HepG2 (cell line): ENCODE measurements around the gene TTC39B. TPM values are rescaled to one million over a fixed set of nuclear protein-coding genes. Genes with fewer than 3 reads are reported as not detected.
A peak's percentile ranks its signal among the peaks of the same experiment; 100 is the strongest.

ENCODE experiments used
- CAMTA2 ChIP-seq: sonication (generic); formaldehyde crosslinking; IDR thresholded peaks from 2 replicates; pipeline ENCODE4 v1.4.0; 2020; ENCODE audit warnings: mild to moderate bottlenecking, missing genetic modification reagents, borderline replicate concordance
- ELF3 ChIP-seq: IDR thresholded peaks from 2 replicates; pipeline ENCODE4 v1.6.1; 2016; ENCODE audit warnings: missing genetic modification reagents, missing compliant biosample characterization
- HDAC2 ChIP-seq: sonication (generic); formaldehyde crosslinking; IDR thresholded peaks from 2 replicates; pipeline ENCODE4 v1.4.0; 2020; ENCODE audit warnings: missing genetic modification reagents
- HNF4A ChIP-seq: sonication (generic); formaldehyde crosslinking; IDR thresholded peaks from 2 replicates; pipeline ENCODE4 v1.4.0; 2020; ENCODE audit warnings: missing genetic modification reagents
- KAT8 ChIP-seq: IDR thresholded peaks from 2 replicates; pipeline ENCODE4 v1.6.1; 2016; ENCODE audit warnings: missing genetic modification reagents, missing compliant biosample characterization
- KDM5B ChIP-seq: sonication (generic); formaldehyde crosslinking; IDR thresholded peaks from 2 replicates; pipeline ENCODE4 v1.4.0; 2020; ENCODE audit warnings: missing genetic modification reagents, mild to moderate bottlenecking, borderline replicate concordance
- KMT2B ChIP-seq: IDR thresholded peaks from 2 replicates; pipeline ENCODE4 v1.6.1; 2016; ENCODE audit warnings: missing genetic modification reagents, missing compliant biosample characterization
- MIXL1 ChIP-seq: IDR thresholded peaks from 2 replicates; pipeline ENCODE4 v1.6.1; 2016
- MLLT10 ChIP-seq: sonication (generic); formaldehyde crosslinking; IDR thresholded peaks from 2 replicates; pipeline ENCODE4 v1.4.0; 2020; ENCODE audit warnings: missing genetic modification reagents
- RBM39 ChIP-seq: fragments of 200-400 bp; formaldehyde crosslinking; IDR thresholded peaks from one replicate; pipeline ENCODE4 v1.6.1; 2018; ENCODE audit warnings: antibody characterized with exemption, mild to moderate bottlenecking, low read depth, low read length; ENCODE audit not compliant: poor library complexity, severe bottlenecking
- RXRB ChIP-seq: IDR thresholded peaks from 2 replicates; pipeline ENCODE4 v1.6.1; 2016; ENCODE audit warnings: borderline replicate concordance, missing genetic modification reagents, missing compliant biosample characterization
- SAFB2 ChIP-seq: sonication (generic); formaldehyde crosslinking; IDR thresholded peaks from 2 replicates; pipeline ENCODE4 v1.5.1; 2020; ENCODE audit warnings: missing genetic modification reagents, low read depth, mild to moderate bottlenecking, borderline replicate concordance
- SOX13 ChIP-seq, 3 experiments: fragments of 450-650 bp in 1 of 3; sonication (generic) in 1 of 3; formaldehyde crosslinking in 1 of 3; IDR thresholded peaks in 2 of 3; conservative IDR thresholded peaks in 1 of 3; 2 replicates each; pipeline versions ENCODE4 v1.5.0 to v1.6.1; 2016 to 2020; ENCODE audit warnings: antibody characterized with exemption in 1 of 3, mild to moderate bottlenecking in 1 of 3, missing compliant biosample characterization in 1 of 3, missing genetic modification reagents in 1 of 3, moderate library complexity in 1 of 3
- SOX5 ChIP-seq: IDR thresholded peaks from 2 replicates; pipeline ENCODE4 v1.6.1; 2016; ENCODE audit warnings: borderline replicate concordance
- STAG1 ChIP-seq: sonication (generic); formaldehyde crosslinking; IDR thresholded peaks from 2 replicates; pipeline ENCODE4 v1.4.0; 2020; ENCODE audit warnings: missing genetic modification reagents
- ZMYM3 ChIP-seq: sonication (generic); formaldehyde crosslinking; IDR thresholded peaks from 2 replicates; pipeline ENCODE4 v1.5.1; 2020; ENCODE audit warnings: mild to moderate bottlenecking, missing genetic modification reagents
- ZNF251 ChIP-seq: sonication (generic); formaldehyde crosslinking; IDR thresholded peaks from 2 replicates; pipeline ENCODE4 v1.9.0; 2021; ENCODE audit warnings: mild to moderate bottlenecking, missing genetic modification reagents
- ZNF432 ChIP-seq: sonication (generic); formaldehyde crosslinking; IDR thresholded peaks from 2 replicates; pipeline ENCODE4 v1.5.0; 2020; ENCODE audit warnings: missing genetic modification reagents, mild to moderate bottlenecking, borderline replicate concordance
- ZNF549 ChIP-seq: sonication (generic); formaldehyde crosslinking; IDR thresholded peaks from 2 replicates; pipeline ENCODE4 v1.5.0; 2020; ENCODE audit warnings: missing genetic modification reagents
- ZNF572 ChIP-seq: sonication (generic); formaldehyde crosslinking; IDR thresholded peaks from 2 replicates; pipeline ENCODE4 v1.5.1; 2020; ENCODE audit warnings: mild to moderate bottlenecking, missing genetic modification reagents
- ZNF761 ChIP-seq: sonication (generic); formaldehyde crosslinking; conservative IDR thresholded peaks from 2 replicates; pipeline ENCODE4 v1.4.0; 2020; ENCODE audit warnings: mild to moderate bottlenecking, missing genetic modification reagents
- ZNF766 ChIP-seq: sonication (generic); formaldehyde crosslinking; IDR thresholded peaks from 2 replicates; pipeline ENCODE4 v1.5.0; 2020; ENCODE audit warnings: missing genetic modification reagents, borderline replicate concordance
- polyA plus RNA-seq, 8 experiments: library from polyadenylated mRNA; depleted of rRNA in 3 of 8; stranded (reverse) in 7 of 8; unstranded in 1 of 8; fragments of >200 nt; fragmentation: Illumina TruSeq in 4 of 8; extraction: Trizol in 4 of 8; gene quantifications; 2 replicates each; pipeline versions ENCODE4 v1.2.1 to v1.2.3, GENCODE V29; 2011 to 2016; ENCODE audit warnings: low read depth in 4 of 8, missing spikeins in 1 of 8, mixed read lengths in 1 of 8; ENCODE audit not compliant: insufficient read depth in 1 of 8
- total RNA-seq, 5 experiments: library from RNA; depleted of rRNA; stranded (reverse); fragments of >200 nt; fragmentation: Illumina TruSeq; extraction: Trizol; gene quantifications; 2 replicates each; pipeline ENCODE4 v1.2.3, GENCODE V29; 2016; ENCODE audit warnings: low read depth in 1 of 5
- TF ChIP-seq, protein P1 (sequence below): sonication (generic); formaldehyde crosslinking; IDR thresholded peaks from 2 replicates; pipeline ENCODE4 v1.4.0; 2020; ENCODE audit warnings: missing genetic modification reagents, mild to moderate bottlenecking, borderline replicate concordance
- TF ChIP-seq, protein P2 (sequence below): sonication (generic); formaldehyde crosslinking; IDR thresholded peaks from 2 replicates; pipeline ENCODE4 v1.8.1; 2023; ENCODE audit warnings: missing genetic modification reagents, inconsistent platforms, borderline replicate concordance
- TF ChIP-seq, protein P3 (sequence below): IDR thresholded peaks from 2 replicates; pipeline ENCODE4 v1.6.1; 2016; ENCODE audit warnings: control low read depth
- TF ChIP-seq, protein P4 (sequence below): sonication (generic); formaldehyde crosslinking; IDR thresholded peaks from 2 replicates; pipeline ENCODE4 v1.4.0; 2020; ENCODE audit warnings: missing genetic modification reagents

Gene TTC39B
- total and polyA plus RNA-seq, 2 of the 13 experiments (the other 11 are each of a cell fraction or from before 2014, with no cell fraction given), result 14.3 to 19.4 TPM

DNA sequence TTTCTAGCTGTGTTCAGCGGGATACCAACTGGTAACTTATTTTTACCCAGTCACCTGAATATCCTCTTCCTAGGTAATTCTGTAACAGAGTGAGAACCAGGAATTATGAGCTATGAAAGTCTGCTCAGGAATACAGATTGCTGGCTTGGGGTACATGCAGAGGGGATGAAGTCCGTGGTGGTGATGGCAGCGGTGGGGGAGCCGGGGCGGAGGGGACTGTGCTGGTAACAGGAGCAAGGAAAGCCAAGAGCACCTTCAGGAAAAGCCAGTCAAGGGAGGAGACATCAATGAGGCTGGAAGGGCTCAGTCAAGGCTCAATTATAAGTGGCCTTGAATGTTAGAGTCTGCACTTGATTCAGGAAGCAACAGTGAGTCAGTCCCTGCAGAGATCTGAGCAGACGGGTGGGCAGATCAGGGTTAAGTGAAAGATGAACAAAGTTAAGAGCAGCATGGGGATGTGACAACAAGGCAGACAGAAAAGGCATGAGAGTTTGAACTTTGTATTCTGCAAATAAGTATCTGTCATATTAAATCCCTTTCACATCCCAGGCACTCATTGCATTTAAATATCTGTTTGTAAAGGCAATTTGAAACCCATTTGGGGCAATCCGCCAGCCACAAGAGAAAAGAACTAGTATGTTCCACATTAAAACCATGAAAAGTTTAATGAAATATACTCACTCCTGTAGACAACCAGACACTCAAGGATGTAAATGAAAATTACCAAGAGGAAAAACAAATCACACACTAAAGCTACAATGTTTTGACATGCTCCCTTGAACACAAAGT lies 101.2 kb downstream of the TTC39B start (continued):
- no peak for TF ChIP-seq SOX13 (IDR thresholded peaks at IDR 0.05)
- 0 out of 4 replicates have a peak, but pooled peaks of 1 of the 2 experiments have one; percentile 14 for TF ChIP-seq SOX13 (CRISPR knock-in tag; conservative IDR thresholded peaks at IDR 0.05 in 1 of 2, IDR thresholded peaks at IDR 0.05 in 1 of 2)
- 0 out of 2 replicates have a peak, but pooled peaks have one; percentile 29 for TF ChIP-seq RXRB (CRISPR knock-in tag)
- no peak for TF ChIP-seq ZNF572 (CRISPR knock-in tag)
- TF ChIP-seq ZNF432 (CRISPR knock-in tag), result no peak
- TF ChIP-seq, protein P1, sequence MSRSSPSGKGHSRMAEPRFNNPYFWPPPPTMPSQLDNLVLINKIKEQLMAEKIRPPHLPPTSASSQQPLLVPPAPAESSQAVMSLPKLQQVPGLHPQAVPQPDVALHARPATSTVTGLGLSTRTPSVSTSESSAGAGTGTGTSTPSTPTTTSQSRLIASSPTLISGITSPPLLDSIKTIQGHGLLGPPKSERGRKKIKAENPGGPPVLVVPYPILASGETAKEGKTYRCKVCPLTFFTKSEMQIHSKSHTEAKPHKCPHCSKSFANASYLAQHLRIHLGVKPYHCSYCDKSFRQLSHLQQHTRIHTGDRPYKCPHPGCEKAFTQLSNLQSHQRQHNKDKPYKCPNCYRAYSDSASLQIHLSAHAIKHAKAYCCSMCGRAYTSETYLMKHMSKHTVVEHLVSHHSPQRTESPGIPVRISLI (CRISPR knock-in tag), result no peak
- peak; percentile 66 for TF ChIP-seq MIXL1 (CRISPR knock-in tag)
- no peak for TF ChIP-seq KMT2B (CRISPR knock-in tag)
- TF ChIP-seq, protein P2, sequence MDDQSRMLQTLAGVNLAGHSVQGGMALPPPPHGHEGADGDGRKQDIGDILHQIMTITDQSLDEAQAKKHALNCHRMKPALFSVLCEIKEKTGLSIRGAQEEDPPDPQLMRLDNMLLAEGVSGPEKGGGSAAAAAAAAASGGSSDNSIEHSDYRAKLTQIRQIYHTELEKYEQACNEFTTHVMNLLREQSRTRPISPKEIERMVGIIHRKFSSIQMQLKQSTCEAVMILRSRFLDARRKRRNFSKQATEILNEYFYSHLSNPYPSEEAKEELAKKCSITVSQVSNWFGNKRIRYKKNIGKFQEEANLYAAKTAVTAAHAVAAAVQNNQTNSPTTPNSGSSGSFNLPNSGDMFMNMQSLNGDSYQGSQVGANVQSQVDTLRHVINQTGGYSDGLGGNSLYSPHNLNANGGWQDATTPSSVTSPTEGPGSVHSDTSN (CRISPR knock-in tag), result no peak
- TF ChIP-seq ZMYM3 (CRISPR knock-in tag), result 0 out of 2 replicates have a peak, but pooled peaks have one; percentile 13
- TF ChIP-seq MLLT10 (CRISPR knock-in tag), result no peak
- TF ChIP-seq ZNF251, result no peak
- TF ChIP-seq RBM39, result no peak
- TF ChIP-seq ZNF761 (CRISPR knock-in tag), result peak; percentile 80; the same call in 1 of the 2 replicates
- peak; percentile 61 for TF ChIP-seq HNF4A (CRISPR knock-in tag)
- TF ChIP-seq CAMTA2 (CRISPR knock-in tag), result no peak
- TF ChIP-seq, protein P3, sequence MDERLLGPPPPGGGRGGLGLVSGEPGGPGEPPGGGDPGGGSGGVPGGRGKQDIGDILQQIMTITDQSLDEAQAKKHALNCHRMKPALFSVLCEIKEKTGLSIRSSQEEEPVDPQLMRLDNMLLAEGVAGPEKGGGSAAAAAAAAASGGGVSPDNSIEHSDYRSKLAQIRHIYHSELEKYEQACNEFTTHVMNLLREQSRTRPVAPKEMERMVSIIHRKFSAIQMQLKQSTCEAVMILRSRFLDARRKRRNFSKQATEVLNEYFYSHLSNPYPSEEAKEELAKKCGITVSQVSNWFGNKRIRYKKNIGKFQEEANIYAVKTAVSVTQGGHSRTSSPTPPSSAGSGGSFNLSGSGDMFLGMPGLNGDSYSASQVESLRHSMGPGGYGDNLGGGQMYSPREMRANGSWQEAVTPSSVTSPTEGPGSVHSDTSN (CRISPR knock-in tag), result no peak
- peak; percentile 10; the same call in 1 of the 2 replicates for TF ChIP-seq KAT8 (CRISPR knock-in tag)
- no peak for TF ChIP-seq KDM5B
- TF ChIP-seq SAFB2, result no peak
- TF ChIP-seq, protein P4, sequence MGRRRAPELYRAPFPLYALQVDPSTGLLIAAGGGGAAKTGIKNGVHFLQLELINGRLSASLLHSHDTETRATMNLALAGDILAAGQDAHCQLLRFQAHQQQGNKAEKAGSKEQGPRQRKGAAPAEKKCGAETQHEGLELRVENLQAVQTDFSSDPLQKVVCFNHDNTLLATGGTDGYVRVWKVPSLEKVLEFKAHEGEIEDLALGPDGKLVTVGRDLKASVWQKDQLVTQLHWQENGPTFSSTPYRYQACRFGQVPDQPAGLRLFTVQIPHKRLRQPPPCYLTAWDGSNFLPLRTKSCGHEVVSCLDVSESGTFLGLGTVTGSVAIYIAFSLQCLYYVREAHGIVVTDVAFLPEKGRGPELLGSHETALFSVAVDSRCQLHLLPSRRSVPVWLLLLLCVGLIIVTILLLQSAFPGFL (CRISPR knock-in tag), result no peak
- TF ChIP-seq ZNF549 (CRISPR knock-in tag), result no peak
- peak; percentile 6; the same call in 1 of the 2 replicates for TF ChIP-seq STAG1 (CRISPR knock-in tag)
- TF ChIP-seq HDAC2 (CRISPR knock-in tag), result 0 out of 2 replicates have a peak, but pooled peaks have one; percentile 27
- no peak for TF ChIP-seq ZNF766 (CRISPR knock-in tag)
- peak; percentile 38; the same call in 1 of the 2 replicates for TF ChIP-seq SOX5 (CRISPR knock-in tag)
- TF ChIP-seq ELF3 (CRISPR knock-in tag), result peak; percentile 46; the same call in 1 of the 2 replicates
